ENCODE results near the gene KIF16B. TPM values are rescaled to one million over a fixed set of nuclear protein-coding genes. Genes with fewer than 3 reads are reported as not detected.

KIF16B gene
- total and polyA plus RNA-seq, 2 of the 8 experiments (the other 6 are each of a cell fraction or from before 2014, with no cell fraction given): 3.0 to 9.2 TPM

DNA sequence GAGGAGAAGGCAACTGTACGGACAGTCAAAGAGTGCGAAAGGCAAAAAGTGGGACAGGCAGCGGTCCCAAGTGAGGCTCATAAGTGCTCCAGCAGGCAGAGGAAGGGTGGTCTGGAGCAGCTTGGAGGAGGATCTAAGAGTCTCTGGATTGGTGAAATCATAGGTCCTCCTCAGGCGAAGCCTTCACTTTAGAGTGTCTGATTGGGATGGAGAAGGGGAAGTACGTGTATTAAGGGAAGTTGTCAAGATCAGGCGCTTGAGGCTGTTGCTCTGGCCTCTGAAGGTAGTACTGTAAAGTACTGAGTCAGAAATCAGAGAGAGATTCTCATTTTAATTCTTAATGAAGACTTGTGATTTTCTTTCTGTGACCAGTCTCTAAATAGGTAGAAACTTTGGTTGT, 185.6 kb downstream of the KIF16B start (continued):
- TF ChIP-seq, protein P1, sequence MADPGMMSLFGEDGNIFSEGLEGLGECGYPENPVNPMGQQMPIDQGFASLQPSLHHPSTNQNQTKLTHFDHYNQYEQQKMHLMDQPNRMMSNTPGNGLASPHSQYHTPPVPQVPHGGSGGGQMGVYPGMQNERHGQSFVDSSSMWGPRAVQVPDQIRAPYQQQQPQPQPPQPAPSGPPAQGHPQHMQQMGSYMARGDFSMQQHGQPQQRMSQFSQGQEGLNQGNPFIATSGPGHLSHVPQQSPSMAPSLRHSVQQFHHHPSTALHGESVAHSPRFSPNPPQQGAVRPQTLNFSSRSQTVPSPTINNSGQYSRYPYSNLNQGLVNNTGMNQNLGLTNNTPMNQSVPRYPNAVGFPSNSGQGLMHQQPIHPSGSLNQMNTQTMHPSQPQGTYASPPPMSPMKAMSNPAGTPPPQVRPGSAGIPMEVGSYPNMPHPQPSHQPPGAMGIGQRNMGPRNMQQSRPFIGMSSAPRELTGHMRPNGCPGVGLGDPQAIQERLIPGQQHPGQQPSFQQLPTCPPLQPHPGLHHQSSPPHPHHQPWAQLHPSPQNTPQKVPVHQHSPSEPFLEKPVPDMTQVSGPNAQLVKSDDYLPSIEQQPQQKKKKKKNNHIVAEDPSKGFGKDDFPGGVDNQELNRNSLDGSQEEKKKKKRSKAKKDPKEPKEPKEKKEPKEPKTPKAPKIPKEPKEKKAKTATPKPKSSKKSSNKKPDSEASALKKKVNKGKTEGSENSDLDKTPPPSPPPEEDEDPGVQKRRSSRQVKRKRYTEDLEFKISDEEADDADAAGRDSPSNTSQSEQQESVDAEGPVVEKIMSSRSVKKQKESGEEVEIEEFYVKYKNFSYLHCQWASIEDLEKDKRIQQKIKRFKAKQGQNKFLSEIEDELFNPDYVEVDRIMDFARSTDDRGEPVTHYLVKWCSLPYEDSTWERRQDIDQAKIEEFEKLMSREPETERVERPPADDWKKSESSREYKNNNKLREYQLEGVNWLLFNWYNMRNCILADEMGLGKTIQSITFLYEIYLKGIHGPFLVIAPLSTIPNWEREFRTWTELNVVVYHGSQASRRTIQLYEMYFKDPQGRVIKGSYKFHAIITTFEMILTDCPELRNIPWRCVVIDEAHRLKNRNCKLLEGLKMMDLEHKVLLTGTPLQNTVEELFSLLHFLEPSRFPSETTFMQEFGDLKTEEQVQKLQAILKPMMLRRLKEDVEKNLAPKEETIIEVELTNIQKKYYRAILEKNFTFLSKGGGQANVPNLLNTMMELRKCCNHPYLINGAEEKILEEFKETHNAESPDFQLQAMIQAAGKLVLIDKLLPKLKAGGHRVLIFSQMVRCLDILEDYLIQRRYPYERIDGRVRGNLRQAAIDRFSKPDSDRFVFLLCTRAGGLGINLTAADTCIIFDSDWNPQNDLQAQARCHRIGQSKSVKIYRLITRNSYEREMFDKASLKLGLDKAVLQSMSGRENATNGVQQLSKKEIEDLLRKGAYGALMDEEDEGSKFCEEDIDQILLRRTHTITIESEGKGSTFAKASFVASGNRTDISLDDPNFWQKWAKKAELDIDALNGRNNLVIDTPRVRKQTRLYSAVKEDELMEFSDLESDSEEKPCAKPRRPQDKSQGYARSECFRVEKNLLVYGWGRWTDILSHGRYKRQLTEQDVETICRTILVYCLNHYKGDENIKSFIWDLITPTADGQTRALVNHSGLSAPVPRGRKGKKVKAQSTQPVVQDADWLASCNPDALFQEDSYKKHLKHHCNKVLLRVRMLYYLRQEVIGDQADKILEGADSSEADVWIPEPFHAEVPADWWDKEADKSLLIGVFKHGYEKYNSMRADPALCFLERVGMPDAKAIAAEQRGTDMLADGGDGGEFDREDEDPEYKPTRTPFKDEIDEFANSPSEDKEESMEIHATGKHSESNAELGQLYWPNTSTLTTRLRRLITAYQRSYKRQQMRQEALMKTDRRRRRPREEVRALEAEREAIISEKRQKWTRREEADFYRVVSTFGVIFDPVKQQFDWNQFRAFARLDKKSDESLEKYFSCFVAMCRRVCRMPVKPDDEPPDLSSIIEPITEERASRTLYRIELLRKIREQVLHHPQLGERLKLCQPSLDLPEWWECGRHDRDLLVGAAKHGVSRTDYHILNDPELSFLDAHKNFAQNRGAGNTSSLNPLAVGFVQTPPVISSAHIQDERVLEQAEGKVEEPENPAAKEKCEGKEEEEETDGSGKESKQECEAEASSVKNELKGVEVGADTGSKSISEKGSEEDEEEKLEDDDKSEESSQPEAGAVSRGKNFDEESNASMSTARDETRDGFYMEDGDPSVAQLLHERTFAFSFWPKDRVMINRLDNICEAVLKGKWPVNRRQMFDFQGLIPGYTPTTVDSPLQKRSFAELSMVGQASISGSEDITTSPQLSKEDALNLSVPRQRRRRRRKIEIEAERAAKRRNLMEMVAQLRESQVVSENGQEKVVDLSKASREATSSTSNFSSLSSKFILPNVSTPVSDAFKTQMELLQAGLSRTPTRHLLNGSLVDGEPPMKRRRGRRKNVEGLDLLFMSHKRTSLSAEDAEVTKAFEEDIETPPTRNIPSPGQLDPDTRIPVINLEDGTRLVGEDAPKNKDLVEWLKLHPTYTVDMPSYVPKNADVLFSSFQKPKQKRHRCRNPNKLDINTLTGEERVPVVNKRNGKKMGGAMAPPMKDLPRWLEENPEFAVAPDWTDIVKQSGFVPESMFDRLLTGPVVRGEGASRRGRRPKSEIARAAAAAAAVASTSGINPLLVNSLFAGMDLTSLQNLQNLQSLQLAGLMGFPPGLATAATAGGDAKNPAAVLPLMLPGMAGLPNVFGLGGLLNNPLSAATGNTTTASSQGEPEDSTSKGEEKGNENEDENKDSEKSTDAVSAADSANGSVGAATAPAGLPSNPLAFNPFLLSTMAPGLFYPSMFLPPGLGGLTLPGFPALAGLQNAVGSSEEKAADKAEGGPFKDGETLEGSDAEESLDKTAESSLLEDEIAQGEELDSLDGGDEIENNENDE (IDR thresholded peaks at IDR 0.05; ENCODE audit: insufficient replicate concordance, low read length): no peak
- TF ChIP-seq, protein P2, sequence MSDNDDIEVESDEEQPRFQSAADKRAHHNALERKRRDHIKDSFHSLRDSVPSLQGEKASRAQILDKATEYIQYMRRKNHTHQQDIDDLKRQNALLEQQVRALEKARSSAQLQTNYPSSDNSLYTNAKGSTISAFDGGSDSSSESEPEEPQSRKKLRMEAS (IDR thresholded peaks at IDR 0.05): no peak
- no peak for TF ChIP-seq HDAC6 (IDR thresholded peaks at IDR 0.05; ENCODE audit: low read depth, low read length)
- TF ChIP-seq CEBPB (IDR thresholded peaks at IDR 0.05; ENCODE audit: low read depth, low read length): no peak

Data from H1 (cell line).